Activated CD8-positive, alpha-beta memory T cell treated with anti-CD3 and anti-CD28 coated beads for 36 hours (primary cell): ENCODE data around the gene PARP12. TPM values are rescaled to one million over a fixed set of nuclear protein-coding genes. Genes with fewer than 3 reads are reported as not detected.

Experiments
- CTCF ChIA-PET: fragments of 350-600 bp; sonication (Branson Sonifier 250); formaldehyde crosslinking; loops from one replicate; lab custom pipeline; 2021; ENCODE audit warnings: antibody characterized with exemption; lab: Charles Lee
- POLR2A ChIA-PET: fragments of 350-600 bp; sonication (Branson Sonifier 250); formaldehyde crosslinking; loops from one replicate; lab custom pipeline; 2021; ENCODE audit warnings: antibody characterized with exemption; lab: Charles Lee
- total RNA-seq, 2 experiments: library from RNA; stranded (reverse); gene quantifications; one replicate each; pipeline ENCODE4 v1.2.3, GENCODE V29; 2021

The PARP12 gene
- total RNA-seq, 2 experiments from 2014 or later: 19.5 to 20.0 TPM

- CTCF ChIA-PET: no interaction called here
- POLR2A ChIA-PET: no interaction called here
Measured at GRCh38 chr7:139984642-139985539, 77.9 kb downstream of the PARP12 start.

DNA sequence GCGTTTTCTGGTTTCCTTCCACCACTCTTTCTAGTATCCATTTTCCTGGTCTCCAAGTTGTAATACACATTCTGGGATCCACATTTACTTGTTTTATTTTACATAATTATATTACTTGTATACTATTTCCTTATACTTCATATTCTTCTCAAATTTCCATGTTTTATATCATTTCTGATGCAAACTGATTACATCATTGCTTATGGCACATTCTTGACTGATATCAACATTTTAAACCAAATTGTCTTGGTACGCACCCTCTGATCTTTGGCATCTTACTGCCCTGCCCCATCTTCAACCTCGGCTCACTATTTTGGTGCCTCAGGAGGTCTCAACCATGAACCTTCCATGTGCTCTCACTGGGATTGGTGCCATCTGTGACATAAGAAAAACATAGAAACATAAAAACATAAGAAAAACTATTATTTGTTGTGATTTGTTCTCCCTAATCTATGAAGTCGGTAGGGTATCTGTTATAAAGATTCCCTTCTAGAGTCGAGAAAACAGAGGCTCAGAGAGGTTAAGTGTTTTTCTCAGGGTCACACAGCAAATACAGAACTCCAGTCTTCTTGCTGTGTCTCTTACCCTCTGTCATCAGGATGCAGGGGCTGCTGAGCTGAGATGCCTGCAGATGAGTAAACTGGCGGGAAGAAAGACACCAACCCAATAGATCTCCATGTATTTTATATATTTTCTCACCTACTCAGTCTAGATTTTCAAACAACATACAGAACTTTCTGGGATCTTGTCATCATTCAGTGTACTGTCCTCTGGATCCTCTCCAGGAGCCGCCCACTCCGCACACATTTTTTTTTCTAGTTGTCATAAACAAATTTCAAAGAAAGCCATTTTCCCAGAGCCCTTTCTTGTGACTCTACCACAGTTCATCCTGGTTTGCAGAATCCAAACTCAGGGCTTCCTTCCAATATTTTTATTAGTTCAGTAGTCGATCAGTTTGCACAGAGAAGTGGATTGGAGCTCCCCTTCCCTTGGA is 79.5 kb downstream of the PARP12 start:
- ChIA-PET POLR2A (no interaction called here), CTCF (no interaction called here)

GRCh38 chr7:139981511-139981895 is 81.2 kb downstream of the PARP12 start:
- ChIA-PET CTCF (no interaction called here), POLR2A (no interaction called here)

DNA sequence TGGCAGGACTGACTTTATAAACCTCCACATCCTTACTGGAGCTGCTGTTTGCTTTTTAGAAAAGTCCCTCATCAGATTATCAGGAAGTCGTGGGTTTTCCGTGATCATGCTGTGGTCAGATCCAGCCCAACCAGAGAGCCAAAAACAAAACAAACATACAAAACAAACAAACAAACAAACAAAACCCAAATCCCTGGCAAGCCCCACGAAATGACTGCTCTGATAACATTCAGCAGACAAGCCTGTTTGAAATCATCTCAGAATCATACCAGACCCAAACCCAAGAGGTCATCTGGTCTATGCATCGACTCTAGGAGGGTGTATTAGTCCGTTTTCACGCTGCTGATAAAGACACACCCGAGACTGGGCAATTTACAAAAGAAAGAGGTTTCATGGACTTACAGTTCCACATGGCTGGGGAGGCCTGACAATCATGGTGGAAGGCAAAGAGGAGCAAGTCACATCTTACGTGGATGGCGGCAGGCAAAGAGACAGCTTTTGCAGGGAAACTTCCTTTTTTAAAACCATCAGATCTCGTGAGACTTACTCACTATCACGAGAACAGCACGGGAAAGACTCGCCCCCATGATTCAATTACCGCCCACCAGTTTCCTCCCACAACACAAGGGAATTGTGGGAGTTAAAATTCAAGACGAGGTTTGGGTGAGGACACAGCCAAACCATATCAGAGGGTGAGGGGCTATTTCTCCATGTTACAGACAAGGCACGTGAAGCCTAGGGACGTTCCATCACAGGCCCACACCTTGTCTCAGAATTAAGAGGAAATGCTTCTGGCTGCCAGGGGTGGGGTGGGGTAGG is 85.7 kb downstream of the PARP12 start:
- ChIA-PET CTCF (no interaction called here), POLR2A (no interaction called here)

DNA sequence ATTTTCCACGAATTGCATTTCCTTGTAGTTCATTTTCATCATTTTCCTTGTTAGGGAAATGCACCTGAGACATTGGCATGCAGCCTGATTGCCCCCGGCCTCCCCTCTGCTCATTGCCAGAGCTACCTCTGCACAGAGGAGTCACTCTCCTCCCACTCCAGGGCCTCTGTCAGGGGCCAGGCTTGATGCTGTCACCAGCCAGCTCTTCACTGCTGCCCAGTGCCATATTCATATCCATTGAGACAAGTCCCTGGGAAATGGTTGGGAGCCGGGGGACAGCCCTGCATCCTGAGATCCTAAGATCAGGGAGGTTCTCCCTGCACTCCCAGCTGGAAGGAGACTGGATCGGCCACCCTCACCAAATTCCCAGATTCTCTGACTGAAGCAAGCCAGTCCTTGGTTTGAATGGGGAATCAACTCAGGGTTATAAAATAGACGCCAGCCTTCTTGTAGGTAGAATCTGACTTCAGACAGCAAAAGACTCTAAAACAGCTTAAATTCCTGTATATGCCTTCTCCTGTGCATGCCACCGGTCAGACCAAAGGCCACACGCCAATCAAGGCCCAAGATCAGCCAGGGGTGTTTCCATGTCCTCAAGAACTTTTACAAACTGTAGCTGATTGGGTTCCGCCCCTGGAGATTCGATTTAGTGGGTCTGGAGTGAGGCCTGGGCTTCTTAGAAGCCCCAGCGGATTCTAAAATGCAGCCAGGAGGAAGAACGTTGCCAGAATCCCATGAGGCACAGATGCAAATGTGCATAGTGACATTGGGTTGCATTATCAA is 86.5 kb downstream of the PARP12 start:
- POLR2A ChIA-PET: no interaction called here
- CTCF ChIA-PET: no interaction called here

DNA sequence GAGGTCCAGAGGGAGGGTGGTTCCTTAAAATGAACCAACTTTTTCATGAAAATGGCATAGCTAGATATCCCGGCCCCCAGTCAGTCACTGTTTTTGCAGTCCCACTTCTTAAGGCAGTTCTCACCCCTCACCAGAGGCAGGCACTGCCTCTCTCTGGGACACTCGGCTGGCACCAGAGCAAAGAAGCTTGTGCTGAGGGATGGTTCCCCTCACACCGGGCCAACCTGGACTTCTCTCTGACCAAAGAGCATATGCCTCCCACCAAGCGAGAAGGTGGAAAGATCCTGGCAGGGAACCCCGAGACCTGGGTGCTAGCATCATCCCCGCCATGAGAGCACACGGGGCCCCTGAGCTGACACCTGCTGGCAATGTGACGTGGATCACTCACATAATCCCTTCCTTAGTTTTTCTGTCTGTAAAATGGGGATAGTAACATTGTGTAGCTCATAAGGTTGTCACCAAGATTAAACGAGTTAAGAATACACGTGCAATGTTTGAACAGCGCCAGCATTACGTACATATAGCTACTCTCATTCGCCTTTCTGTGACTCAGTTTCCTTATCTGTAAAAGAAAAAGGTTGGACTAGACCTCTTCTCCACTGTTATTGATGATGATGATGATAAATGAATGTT is 88.5 kb downstream of the PARP12 start:
- ChIA-PET POLR2A (no interaction called here), CTCF (interaction anchor here (0.5 kb wide), 1 partner anchor 25 kb away, joined by 4 read pairs; no protein-coding TSS in a partner anchor)

Other genes starting within 250 kb of the PARP12 start
- gene TBXAS1, start 233.7 kb downstream of the PARP12 start, total RNA-seq: 1 to 10 TPM; 1.5 to 1.8 TPM
- gene KDM7A, start 114.0 kb upstream of the PARP12 start, total RNA-seq: 1 to 10 TPM; 6.6 to 6.8 TPM